H9 (cell line): ENCODE data around the gene CNTF. TPM values are rescaled to one million over a fixed set of nuclear protein-coding genes. Genes with fewer than 3 reads are reported as not detected.

Experiments used
- DNase-seq: peaks from one replicate; pipeline ENCODE4 v3.0.0-alpha.2; 2017
- H2AFZ ChIP-seq: one replicate; pipeline ENCODE4 v1.6.1; 2013; ENCODE audit warnings: mild to moderate bottlenecking, low read length, control low read depth, moderate library complexity
- H2AK5ac ChIP-seq: 2 replicates; pipeline ENCODE4 v1.6.1; 2013; ENCODE audit warnings: low read length, control low read depth, mixed read lengths; ENCODE audit not compliant: insufficient read length
- H2BK120ac ChIP-seq: one replicate; pipeline ENCODE4 v1.6.1; 2013; ENCODE audit warnings: low read depth, mild to moderate bottlenecking, low read length, control low read depth, inconsistent platforms; ENCODE audit not compliant: poor library complexity, severe bottlenecking
- H2BK12ac ChIP-seq: 2 replicates; pipeline ENCODE4 v1.6.1; 2013; ENCODE audit warnings: low read length, control low read depth, mixed read lengths, low read depth; ENCODE audit not compliant: insufficient read length
- H2BK15ac ChIP-seq: 2 replicates; pipeline ENCODE4 v1.6.1; 2013; ENCODE audit warnings: low read depth, low read length, control low read depth
- H2BK20ac ChIP-seq: one replicate; pipeline ENCODE4 v1.6.1; 2013; ENCODE audit warnings: low read depth, mild to moderate bottlenecking, low read length, control low read depth, inconsistent platforms; ENCODE audit not compliant: poor library complexity, severe bottlenecking
- H2BK5ac ChIP-seq: 2 replicates; pipeline ENCODE4 v1.6.1; 2013; ENCODE audit warnings: low read length, control low read depth, mixed read lengths; ENCODE audit not compliant: insufficient read length
- H3K14ac ChIP-seq: 2 replicates; pipeline ENCODE4 v1.6.1; 2013; ENCODE audit warnings: low read length, control low read depth; ENCODE audit not compliant: insufficient read depth
- H3K18ac ChIP-seq: 2 replicates; pipeline ENCODE4 v1.6.1; 2013; ENCODE audit warnings: low read depth, mild to moderate bottlenecking, mixed read lengths, low read length, control low read depth; ENCODE audit not compliant: insufficient read length
- H3K23ac ChIP-seq: 2 replicates; pipeline ENCODE4 v1.6.1; 2013; ENCODE audit warnings: low read length, control low read depth, mixed read lengths, low read depth; ENCODE audit not compliant: insufficient read length
- H3K23me2 ChIP-seq: 2 replicates; pipeline ENCODE4 v1.6.1; 2013; ENCODE audit warnings: low read depth, mild to moderate bottlenecking, mixed read lengths, low read length, control low read depth; ENCODE audit not compliant: insufficient read length, poor library complexity, severe bottlenecking
- H3K27ac ChIP-seq: 2 replicates; pipeline ENCODE4 v1.5.1; 2013; ENCODE audit warnings: low read length, control low read depth, mixed read lengths, low read depth; ENCODE audit not compliant: insufficient read length
- H3K27me3 ChIP-seq: 2 replicates; pipeline ENCODE4 v1.6.1; 2013; ENCODE audit warnings: low read length, control low read depth, inconsistent platforms; ENCODE audit not compliant: insufficient read depth
- H3K4ac ChIP-seq: 2 replicates; pipeline ENCODE4 v1.6.1; 2013; ENCODE audit warnings: low read depth, mild to moderate bottlenecking, control low read depth, inconsistent platforms, low read length, moderate library complexity
- H3K4me1 ChIP-seq: 2 replicates; pipeline ENCODE4 v1.6.1; 2013; ENCODE audit warnings: low read length, control low read depth, inconsistent platforms; ENCODE audit not compliant: insufficient read depth
- H3K4me2 ChIP-seq: 2 replicates; pipeline ENCODE4 v1.6.1; 2013; ENCODE audit warnings: low read length, control low read depth, mixed read lengths; ENCODE audit not compliant: insufficient read length, insufficient read depth
- H3K56ac ChIP-seq: 2 replicates; pipeline ENCODE4 v1.6.1; 2013; ENCODE audit warnings: low read depth, mild to moderate bottlenecking, mixed read lengths, low read length, control low read depth; ENCODE audit not compliant: insufficient read length
- H3K79me1 ChIP-seq: 2 replicates; pipeline ENCODE4 v1.6.1; 2013; ENCODE audit warnings: low read depth, mild to moderate bottlenecking, moderate library complexity, low read length, control low read depth, inconsistent platforms; ENCODE audit not compliant: insufficient read depth, poor library complexity, severe bottlenecking
- H3K79me2 ChIP-seq: 2 replicates; pipeline ENCODE4 v1.6.1; 2013; ENCODE audit warnings: low read length, control low read depth, inconsistent platforms; ENCODE audit not compliant: insufficient read depth
- H3K9ac ChIP-seq: 2 replicates; pipeline ENCODE4 v1.6.1; 2013; ENCODE audit warnings: low read length, control low read depth, mixed read lengths; ENCODE audit not compliant: insufficient read length; ENCODE audit errors: extremely low read depth
- H3K9me3 ChIP-seq: one replicate; pipeline ENCODE4 v1.6.1; 2013; ENCODE audit warnings: low read depth, low read length, inconsistent platforms; ENCODE audit not compliant: control insufficient read depth
- H3T11ph ChIP-seq: one replicate; pipeline ENCODE4 v1.6.1; 2013; ENCODE audit warnings: mild to moderate bottlenecking, low read length, control low read depth, inconsistent platforms
- H4K20me1 ChIP-seq: one replicate; pipeline ENCODE4 v1.6.1; 2013; ENCODE audit not compliant: control insufficient read depth, insufficient read length, insufficient read depth
- H4K5ac ChIP-seq: 2 replicates; pipeline ENCODE4 v1.6.1; 2013; ENCODE audit warnings: low read depth, mild to moderate bottlenecking, mixed read lengths, low read length, control low read depth; ENCODE audit not compliant: insufficient read length
- H4K8ac ChIP-seq: replicated peaks from 2 replicates; pipeline ENCODE4 v1.6.1; 2013; ENCODE audit warnings: low read length, control low read depth, mixed read lengths, low read depth; ENCODE audit not compliant: insufficient read length
- H4K91ac ChIP-seq: 2 replicates; pipeline ENCODE4 v1.6.1; 2013; ENCODE audit warnings: low read depth, mild to moderate bottlenecking, moderate library complexity, mixed read lengths, low read length, control low read depth; ENCODE audit not compliant: insufficient read length
- H3K27ac Mint-ChIP-seq, 3 experiments: 2 replicates in 2 of 3; 3 replicates in 1 of 3; pipeline ENCODE4 v1.8.0; 2020 to 2021; ENCODE audit warnings: mixed read lengths in 3 of 3, mild to moderate bottlenecking in 1 of 3, moderate library complexity in 1 of 3
- H3K27me3 Mint-ChIP-seq: 2 replicates; pipeline ENCODE4 v1.8.0; 2021; ENCODE audit warnings: low read depth, mild to moderate bottlenecking, moderate library complexity, mixed read lengths
- H3K36me3 Mint-ChIP-seq, 3 experiments: 2 replicates in 2 of 3; 3 replicates in 1 of 3; pipeline ENCODE4 v1.8.0; 2020 to 2021; ENCODE audit warnings: low read depth in 3 of 3, mixed read lengths in 3 of 3; ENCODE audit not compliant: insufficient read depth in 1 of 3
- H3K4me1 Mint-ChIP-seq, 2 experiments: 2 replicates each; pipeline ENCODE4 v1.8.0; 2020; ENCODE audit warnings: mixed read lengths in 2 of 2
- H3K4me3 Mint-ChIP-seq, 2 experiments: 2 replicates in 1 of 2; 3 replicates in 1 of 2; pipeline ENCODE4 v1.8.0; 2020 to 2021; ENCODE audit warnings: mild to moderate bottlenecking in 2 of 2, mixed read lengths in 2 of 2, moderate library complexity in 1 of 2
- H3K9me3 Mint-ChIP-seq, 2 experiments: 2 replicates in 1 of 2; 3 replicates in 1 of 2; pipeline ENCODE4 v1.8.0; 2020; ENCODE audit warnings: mild to moderate bottlenecking in 2 of 2, mixed read lengths in 2 of 2, moderate library complexity in 1 of 2
- WGBS: extraction: QIAGEN DNeasy Blood & Tissue Kit; methylation state at CpG from one replicate; pipeline ENCODE4 v1.1.7; 2013; ENCODE audit warnings: missing lambda C conversion rate, low lambda C conversion rate, mixed read lengths; ENCODE audit not compliant: insufficient read length; ENCODE audit errors: extremely low coverage; 5-methylcytosine and 5-hydroxymethylcytosine counted together
- total RNA-seq: library from RNA; stranded (reverse); gene quantifications from 2 replicates; pipeline ENCODE4 v1.2.1, GENCODE V29; 2021
- TF ChIP-seq, protein P1 (sequence below): fragments of 200-600 bp; sonication (generic); conservative IDR thresholded peaks from 3 replicates; pipeline ENCODE4 v1.8.0; 2021; ENCODE audit warnings: antibody characterized with exemption, mild to moderate bottlenecking

The CNTF gene
- total RNA-seq, 1 experiment from 2014 or later: 3.5 TPM

DNA sequence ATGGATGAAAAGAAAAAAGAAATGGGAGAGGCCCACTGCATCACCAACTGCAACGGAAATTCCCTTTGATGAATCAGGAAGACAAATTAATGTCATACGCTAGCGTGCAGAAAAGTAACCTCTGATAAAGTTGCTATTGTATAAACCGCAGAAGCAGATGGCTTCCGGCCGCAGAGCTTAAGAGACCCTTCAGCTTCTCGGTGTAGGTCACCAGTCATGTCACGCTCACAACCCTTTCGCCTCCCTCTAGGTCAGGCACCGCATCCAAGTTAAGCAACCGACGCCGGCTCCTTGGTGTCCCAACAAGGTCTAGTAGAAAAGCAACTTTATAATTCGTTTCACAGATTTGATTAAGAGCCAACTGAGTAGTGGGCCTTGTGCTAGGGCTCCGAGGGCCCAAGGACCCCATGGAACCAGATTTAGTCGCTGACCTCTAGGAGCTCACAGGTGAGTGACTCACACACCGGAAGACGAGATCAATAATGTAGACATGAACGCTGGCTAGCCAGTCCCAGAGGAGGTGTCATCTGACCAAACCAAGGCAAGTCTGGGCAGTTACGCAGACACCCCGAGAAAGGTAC lies 44.8 kb upstream of the CNTF start:
- peak overlapping the region; percentile 100 for H3K27ac Mint-ChIP-seq
- no peaks in the 10 kb centered on the region; a peak in 2 of 5 replicates for H3K9me3 Mint-ChIP-seq
- peak overlapping the region; percentile 94 for H2AFZ ChIP-seq

More for the DNA sequence above, 44.8 kb upstream of the CNTF start:
- Histone ChIP-seq H4K20me1 (no peaks in the 10 kb centered on the region), H3K4me1 (0 out of 2 replicates have a peak, but pooled peaks cover 3% of the 10 kb centered on the region), H3K79me1 (no peaks in the 10 kb centered on the region), H2BK20ac (no peak overlapping the region), H3K79me2 (peaks cover 21% of the 10 kb centered on the region; the same call in 1 of the 2 replicates), H2BK5ac (peak overlapping the region; percentile 93), H2AK5ac (no peak overlapping the region), H3K18ac (peak overlapping the region; percentile 88), H2BK15ac (no peak overlapping the region), H3K4ac (no peak overlapping the region), H3K23me2 (peaks cover 4% of the 10 kb centered on the region), H3K56ac (peak overlapping the region; percentile 63), H3K27ac (peak overlapping the region; percentile 87), H3T11ph (no peak overlapping the region), H3K23ac (no peak overlapping the region), H2BK120ac (no peak overlapping the region), H4K91ac (no peak overlapping the region), H3K9me3 (no peaks in the 10 kb centered on the region), H2BK12ac (no peak overlapping the region), H3K4me2 (peak overlapping the region; percentile 86), H3K27me3 (no peaks in the 10 kb centered on the region), H4K8ac (peak overlapping the region; percentile 17), H4K5ac (peak overlapping the region; percentile 64), H3K9ac (peak overlapping the region; percentile 83), H3K14ac (peak overlapping the region; percentile 89; the same call in 1 of the 2 replicates)
- Mint-ChIP-seq H3K36me3 (peaks cover 0 to 6% (median 3%) of the 10 kb centered on the region in 3 experiments; a peak in 5 of 7 replicates), H3K27me3 (no peaks in the 10 kb centered on the region; the same call in 1 of the 2 replicates), H3K4me3 (peak overlapping the region; percentile 98 to 99), H3K4me1 (peaks cover 23 to 29% of the 10 kb centered on the region in 2 experiments)
- no CpG with 5 or more reads among the region's 21 CpGs for WGBS
- TF ChIP-seq, protein P1, sequence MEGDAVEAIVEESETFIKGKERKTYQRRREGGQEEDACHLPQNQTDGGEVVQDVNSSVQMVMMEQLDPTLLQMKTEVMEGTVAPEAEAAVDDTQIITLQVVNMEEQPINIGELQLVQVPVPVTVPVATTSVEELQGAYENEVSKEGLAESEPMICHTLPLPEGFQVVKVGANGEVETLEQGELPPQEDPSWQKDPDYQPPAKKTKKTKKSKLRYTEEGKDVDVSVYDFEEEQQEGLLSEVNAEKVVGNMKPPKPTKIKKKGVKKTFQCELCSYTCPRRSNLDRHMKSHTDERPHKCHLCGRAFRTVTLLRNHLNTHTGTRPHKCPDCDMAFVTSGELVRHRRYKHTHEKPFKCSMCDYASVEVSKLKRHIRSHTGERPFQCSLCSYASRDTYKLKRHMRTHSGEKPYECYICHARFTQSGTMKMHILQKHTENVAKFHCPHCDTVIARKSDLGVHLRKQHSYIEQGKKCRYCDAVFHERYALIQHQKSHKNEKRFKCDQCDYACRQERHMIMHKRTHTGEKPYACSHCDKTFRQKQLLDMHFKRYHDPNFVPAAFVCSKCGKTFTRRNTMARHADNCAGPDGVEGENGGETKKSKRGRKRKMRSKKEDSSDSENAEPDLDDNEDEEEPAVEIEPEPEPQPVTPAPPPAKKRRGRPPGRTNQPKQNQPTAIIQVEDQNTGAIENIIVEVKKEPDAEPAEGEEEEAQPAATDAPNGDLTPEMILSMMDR: no peak
- no peak for DNase-seq
